Testis (tissue), 3 donors: ENCODE results near the gene AKAP14. TPM values are rescaled to one million over a fixed set of nuclear protein-coding genes. Genes with fewer than 3 reads are reported as not detected.
"Not testable (repeated sequence)": the region's sequence is repeated elsewhere in the genome, so short reads cannot be mapped to it uniquely, and the experiment has no call there.

ENCODE experiments used
- DNase-seq: peaks from one replicate; pipeline ENCODE4 v3.0.0-alpha.2; 2019
- H3K27ac ChIP-seq, 2 donors: fragments of 200-600 bp; sonication (generic); one replicate each; pipeline ENCODE4 v1.5.1; 2019
- H3K27me3 ChIP-seq: fragments of 200-600 bp; sonication (generic); one replicate; pipeline ENCODE4 v1.5.1; 2019
- H3K36me3 ChIP-seq: fragments of 200-600 bp; sonication (generic); one replicate; pipeline ENCODE4 v1.5.1; 2017; ENCODE audit warnings: low read depth; ENCODE audit errors: missing control alignments
- H3K4me1 ChIP-seq: fragments of 200-600 bp; sonication (generic); one replicate; pipeline ENCODE4 v1.5.1; 2019
- H3K4me3 ChIP-seq, 2 donors: fragments of 200-600 bp; sonication (generic); one replicate each; pipeline ENCODE4 v1.5.1; 2017 to 2019
- H3K9me3 ChIP-seq: fragments of 200-600 bp; sonication (generic); one replicate; pipeline ENCODE4 v1.5.1; 2017
- CTCF ChIP-seq, 3 experiments: fragments of 450-650 bp in 2 of 3; fragments of 200-600 bp in 1 of 3; sonication (generic) in 1 of 3; IDR thresholded peaks; one replicate each; pipeline ENCODE4 v1.5.1; 2016 to 2019; ENCODE audit warnings: antibody characterized with exemption in 3 of 3, mild to moderate bottlenecking in 2 of 3, moderate library complexity in 1 of 3
- POLR2A ChIP-seq: fragments of 450-650 bp; IDR thresholded peaks from one replicate; pipeline ENCODE4 v1.6.1; 2017; ENCODE audit warnings: antibody characterized with exemption, mild to moderate bottlenecking, moderate library complexity
- WGBS, 2 donors: methylation state at CpG; one replicate each; pipeline ENCODE4 v1.1.5; 2018; 5-methylcytosine and 5-hydroxymethylcytosine counted together
- intact Hi-C: fragments of 100-400 bp; cut with DNase I; formaldehyde crosslinking; loops from one replicate; pipeline ENCODE4 v1.15.1; 2023; ENCODE audit warnings: low total_unique reads
- polyA plus RNA-seq: library from polyadenylated mRNA; stranded (reverse); fragments of 350-450 nt; fragmentation: Illumina TruSeq; extraction: RNeasy Lipid Tissue Mini Kit (QIAGEN cat#74804); gene quantifications from one replicate; pipeline ENCODE4 v1.2.3, GENCODE V29; 2014; ENCODE audit warnings: low read depth, low replicate concordance; ENCODE audit not compliant: insufficient read depth
- total RNA-seq, 2 donors: library from RNA; depleted of rRNA; stranded (reverse); fragments of >200 nt; gene quantifications; one replicate each; pipeline ENCODE4 v1.2.3, GENCODE V29; 2016

AKAP14 gene
- total and polyA plus RNA-seq, 3 donors from 2014 or later: 24.0 to 63.8 (median 50.3) TPM

- 51 to 73% methylated on average over 8 to 9 of the region's 11 CpGs for WGBS, 2 donors
- Histone ChIP-seq H3K4me1 (no peaks in the 10 kb centered on the region), H3K27ac (no peak overlapping the region), H3K36me3 (no peaks in the 10 kb centered on the region), H3K4me3 (no peak overlapping the region), H3K9me3 (no peaks in the 10 kb centered on the region), H3K27me3 (no peaks in the 10 kb centered on the region)
- peak in 2 of 3 experiments; percentile 29 to 38 for TF ChIP-seq CTCF (IDR thresholded peaks at IDR 0.05)
- no peak for TF ChIP-seq POLR2A
- peak; percentile 20 for DNase-seq
- intact Hi-C loops: no loop called here
Measured at GRCh38 chrX:119880552-119881437, 14.9 kb upstream of the AKAP14 start.

GRCh38 chrX:119885554-119886428 lies 9.9 kb upstream of the AKAP14 start:
- H3K27ac ChIP-seq: no peak overlapping the region
- H3K36me3 ChIP-seq: no peaks in the 10 kb centered on the region
- H3K9me3 ChIP-seq: no peaks in the 10 kb centered on the region
- no peak for TF ChIP-seq CTCF (IDR thresholded peaks at IDR 0.05)
- H3K4me3 ChIP-seq: no peak overlapping the region
- no peaks in the 10 kb centered on the region for H3K27me3 ChIP-seq
- peak; percentile 18 for DNase-seq
- intact Hi-C loops: no loop called here
- 50 to 65% methylated on average over 9 to 11 of the region's 11 CpGs for WGBS, 2 donors
- H3K4me1 ChIP-seq: no peaks in the 10 kb centered on the region

DNA sequence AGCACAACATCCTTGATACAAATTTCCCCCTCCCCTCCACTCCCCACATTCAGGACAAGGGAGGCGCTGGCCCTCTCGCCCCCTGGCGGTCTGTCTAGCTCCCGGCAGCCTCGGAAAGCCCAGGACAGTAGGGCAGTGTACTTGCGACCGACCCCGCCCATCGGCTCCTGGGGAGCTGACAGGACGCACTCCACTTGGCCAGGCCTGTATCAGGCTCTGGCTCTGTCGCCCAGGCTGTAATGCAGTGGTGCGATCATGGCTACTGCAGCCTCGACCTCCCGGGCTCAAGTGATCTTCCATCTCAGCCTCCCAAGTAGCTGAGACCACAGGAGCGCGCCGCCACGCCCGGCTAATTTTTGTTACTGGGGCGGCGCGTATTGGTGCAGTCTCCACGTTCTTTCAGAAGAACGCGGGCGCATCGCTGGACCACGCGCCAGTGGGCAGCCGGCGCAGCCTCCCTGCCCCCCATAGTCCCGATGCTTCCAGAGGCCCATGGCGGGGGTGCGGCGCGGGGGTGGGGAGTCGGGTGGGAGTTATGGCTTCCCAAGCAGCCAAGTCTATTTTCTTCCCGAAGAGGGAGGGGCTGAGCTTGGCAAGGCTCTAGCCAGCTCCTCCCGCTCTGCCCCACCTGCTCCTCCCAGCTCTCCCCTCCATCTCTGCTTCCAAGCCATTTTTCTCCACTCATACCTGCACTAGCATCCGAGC lies 7.8 kb upstream of the AKAP14 start:
- H3K4me3 ChIP-seq: no peak overlapping the region
- H3K27me3 ChIP-seq: no peaks in the 10 kb centered on the region
- peak; percentile 62 for DNase-seq
- no peaks in the 10 kb centered on the region for H3K9me3 ChIP-seq
- 0 to 2% methylated on average over 2 to 10 of the region's 40 CpGs for WGBS, 2 donors
- TF ChIP-seq POLR2A: no peak
- no peak for TF ChIP-seq CTCF (IDR thresholded peaks at IDR 0.05)
- intact Hi-C loops: no loop called here
- no peaks in the 10 kb centered on the region for H3K4me1 ChIP-seq
- H3K36me3 ChIP-seq: no peaks in the 10 kb centered on the region
- no peak overlapping the region for H3K27ac ChIP-seq

- intact Hi-C loops, H3K4me1 ChIP-seq, H3K27ac ChIP-seq, H3K36me3 ChIP-seq, H3K9me3 ChIP-seq, H3K27me3 ChIP-seq, H3K4me3 ChIP-seq: not testable (repeated sequence)
- 88% methylated on average over 15 of the region's 36 CpGs; no CpG with 5 or more reads in 1 of the 2 donors for WGBS, 2 donors
- peak; percentile 13 for DNase-seq
Measured at GRCh38 chrX:119890626-119891025, 5.1 kb upstream of the AKAP14 start.

GRCh38 chrX:119891961-119892692 lies 3.6 kb upstream of the AKAP14 start:
- H3K27ac ChIP-seq, DNase-seq, H3K27me3 ChIP-seq, H3K36me3 ChIP-seq, H3K9me3 ChIP-seq, H3K4me1 ChIP-seq, intact Hi-C loops, H3K4me3 ChIP-seq: not testable (repeated sequence)
- 48 to 62% methylated on average over 16 of the region's 16 CpGs for WGBS, 2 donors
